ENCODE measurements around the gene CACNA2D1. TPM values are rescaled to one million over a fixed set of nuclear protein-coding genes. Genes with fewer than 3 reads are reported as not detected.

The CACNA2D1 gene
- total RNA-seq, 3 donors from 2014 or later (not counting 1 experiment from before 2014, with no cell fraction given) = not detected

DNA sequence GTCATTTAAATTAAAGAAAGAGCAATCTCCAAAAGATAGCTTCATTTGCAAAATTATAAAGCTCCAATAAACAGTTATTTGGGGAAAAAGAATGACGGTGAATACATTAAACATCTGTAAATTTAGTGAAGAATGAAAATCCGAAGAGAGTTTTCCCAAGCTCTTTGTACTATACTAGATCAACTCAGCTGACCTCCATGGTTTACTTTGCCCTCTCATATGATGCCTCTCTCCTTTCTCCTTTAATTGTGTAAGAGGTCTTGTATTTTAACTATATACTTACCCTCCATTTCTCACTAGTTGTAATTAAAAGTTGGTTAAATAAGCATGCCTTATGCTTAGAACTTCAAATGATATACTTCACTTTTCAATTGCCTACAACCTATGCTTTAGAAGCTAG is 125.8 kb downstream of the CACNA2D1 start:
- no peak overlapping the region for H3K4me3 ChIP-seq (ENCODE audit: low read length)
- ATAC-seq (no peak), DNase-seq (no peak)
- no peaks in the 10 kb centered on the region for H3K27me3 ChIP-seq (ENCODE audit: control insufficient read depth, insufficient read depth, low read length)
- H3K9me3 ChIP-seq (ENCODE audit: control insufficient read depth, insufficient read depth, low read length) = no peaks in the 10 kb centered on the region
- H3K4me1 Mint-ChIP-seq = no peaks in the 10 kb centered on the region
- H3K4me1 ChIP-seq (ENCODE audit: control insufficient read depth, insufficient read depth, low read length) = no peaks in the 10 kb centered on the region
- H3K27ac Mint-ChIP-seq = no peak overlapping the region
- no peaks in the 10 kb centered on the region for H3K36me3 ChIP-seq (ENCODE audit: control insufficient read depth, insufficient read depth, low read length)
- H3K9me3 Mint-ChIP-seq = peaks cover 10 to 14% of the 10 kb centered on the region in 2 donors
- H3K36me3 Mint-ChIP-seq = no peaks in the 10 kb centered on the region
- H3K27ac ChIP-seq (ENCODE audit: low read length) = no peak overlapping the region
- H3K27me3 Mint-ChIP-seq (ENCODE audit: low read depth in 2 of 2) = no peaks in the 10 kb centered on the region
- 100% methylated on average over 1 of the region's 2 CpGs for WGBS (ENCODE audit: insufficient coverage)
- intact Hi-C loops (cut with micrococcal nuclease) = no loop called here
- H3K4me3 Mint-ChIP-seq = no peak overlapping the region
- TF ChIP-seq, protein P1, sequence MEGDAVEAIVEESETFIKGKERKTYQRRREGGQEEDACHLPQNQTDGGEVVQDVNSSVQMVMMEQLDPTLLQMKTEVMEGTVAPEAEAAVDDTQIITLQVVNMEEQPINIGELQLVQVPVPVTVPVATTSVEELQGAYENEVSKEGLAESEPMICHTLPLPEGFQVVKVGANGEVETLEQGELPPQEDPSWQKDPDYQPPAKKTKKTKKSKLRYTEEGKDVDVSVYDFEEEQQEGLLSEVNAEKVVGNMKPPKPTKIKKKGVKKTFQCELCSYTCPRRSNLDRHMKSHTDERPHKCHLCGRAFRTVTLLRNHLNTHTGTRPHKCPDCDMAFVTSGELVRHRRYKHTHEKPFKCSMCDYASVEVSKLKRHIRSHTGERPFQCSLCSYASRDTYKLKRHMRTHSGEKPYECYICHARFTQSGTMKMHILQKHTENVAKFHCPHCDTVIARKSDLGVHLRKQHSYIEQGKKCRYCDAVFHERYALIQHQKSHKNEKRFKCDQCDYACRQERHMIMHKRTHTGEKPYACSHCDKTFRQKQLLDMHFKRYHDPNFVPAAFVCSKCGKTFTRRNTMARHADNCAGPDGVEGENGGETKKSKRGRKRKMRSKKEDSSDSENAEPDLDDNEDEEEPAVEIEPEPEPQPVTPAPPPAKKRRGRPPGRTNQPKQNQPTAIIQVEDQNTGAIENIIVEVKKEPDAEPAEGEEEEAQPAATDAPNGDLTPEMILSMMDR (IDR thresholded peaks at IDR 0.05) = no peak

DNA sequence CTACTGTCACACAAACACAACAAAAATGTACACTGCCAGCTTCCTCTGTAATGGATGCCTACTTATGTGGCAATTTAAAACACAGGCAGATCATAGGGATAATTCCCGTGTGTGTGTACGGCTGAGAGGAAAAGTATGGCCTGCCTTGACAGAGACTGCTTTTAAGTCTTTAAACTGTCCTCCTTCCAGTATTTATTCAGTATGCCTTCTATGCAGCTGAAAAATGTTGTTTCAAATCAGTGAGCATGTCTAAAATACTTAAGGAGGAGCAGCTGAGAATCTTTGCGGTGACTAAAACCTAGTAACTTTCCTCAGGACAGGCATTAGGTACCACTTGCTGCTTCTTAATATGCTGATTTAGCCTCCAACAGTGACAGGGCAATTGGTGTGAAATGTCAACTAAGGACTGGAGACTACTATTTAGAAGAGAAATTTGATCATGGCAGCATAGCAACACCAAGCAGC is 126.3 kb downstream of the CACNA2D1 start:
- TF ChIP-seq, protein P1 (IDR thresholded peaks at IDR 0.05) = no peak
- Mint-ChIP-seq H3K4me3 (no peak overlapping the region), H3K4me1 (no peaks in the 10 kb centered on the region), H3K36me3 (no peaks in the 10 kb centered on the region), H3K27me3 (ENCODE audit: low read depth in 2 of 2) (no peaks in the 10 kb centered on the region), H3K27ac (no peak overlapping the region), H3K9me3 (peaks cover 10 to 14% of the 10 kb centered on the region in 2 donors)
- no peak for ATAC-seq
- H3K4me1 ChIP-seq (ENCODE audit: control insufficient read depth, insufficient read depth, low read length) = no peaks in the 10 kb centered on the region
- no peaks in the 10 kb centered on the region for H3K9me3 ChIP-seq (ENCODE audit: control insufficient read depth, insufficient read depth, low read length)
- no peak for DNase-seq
- 100% methylated on average over 3 of the region's 3 CpGs for whole genome bisulfite sequencing (ENCODE audit: insufficient coverage)
- intact Hi-C loops (cut with micrococcal nuclease) = no loop called here
- no peaks in the 10 kb centered on the region for H3K27me3 ChIP-seq (ENCODE audit: control insufficient read depth, insufficient read depth, low read length)
- no peak overlapping the region for H3K27ac ChIP-seq (ENCODE audit: low read length)
- H3K4me3 ChIP-seq (ENCODE audit: low read length) = no peak overlapping the region
- no peaks in the 10 kb centered on the region for H3K36me3 ChIP-seq (ENCODE audit: control insufficient read depth, insufficient read depth, low read length)

DNA sequence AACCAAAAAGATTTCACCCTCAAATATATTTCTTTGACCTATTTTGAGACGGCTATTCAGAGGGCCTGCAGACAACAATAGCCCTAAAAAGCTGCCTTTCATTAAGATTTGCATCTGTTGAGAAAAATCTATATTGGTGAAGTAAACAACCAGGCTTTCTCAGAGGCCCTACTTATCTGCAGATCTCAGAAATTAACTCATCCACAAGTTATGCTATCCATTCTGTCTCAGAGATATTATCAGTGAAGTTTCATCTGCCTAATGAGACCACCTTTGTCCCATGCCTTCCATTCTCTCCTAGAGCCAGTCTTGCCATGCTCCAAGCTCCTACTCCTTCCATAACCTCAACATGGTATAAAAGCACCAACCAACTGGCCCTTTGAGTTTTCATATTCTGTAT is 130.3 kb downstream of the CACNA2D1 start:
- no peak overlapping the region for H3K27ac Mint-ChIP-seq
- no peaks in the 10 kb centered on the region for H3K4me1 Mint-ChIP-seq
- no peak overlapping the region for H3K27ac ChIP-seq (ENCODE audit: low read length)
- peaks cover 5 to 9% of the 10 kb centered on the region in 2 donors for H3K9me3 Mint-ChIP-seq
- no peaks in the 10 kb centered on the region for H3K36me3 Mint-ChIP-seq
- no peaks in the 10 kb centered on the region for H3K36me3 ChIP-seq (ENCODE audit: control insufficient read depth, insufficient read depth, low read length)
- no peaks in the 10 kb centered on the region for H3K27me3 ChIP-seq (ENCODE audit: control insufficient read depth, insufficient read depth, low read length)
- DNase-seq (no peak), ATAC-seq (no peak)
- H3K4me3 ChIP-seq (ENCODE audit: low read length) = no peak overlapping the region
- H3K27me3 Mint-ChIP-seq (ENCODE audit: low read depth in 2 of 2) = no peaks in the 10 kb centered on the region
- no peak overlapping the region for H3K4me3 Mint-ChIP-seq
- intact Hi-C loops (cut with micrococcal nuclease) = no loop called here
- H3K4me1 ChIP-seq (ENCODE audit: control insufficient read depth, insufficient read depth, low read length) = no peaks in the 10 kb centered on the region
- TF ChIP-seq, protein P1 (IDR thresholded peaks at IDR 0.05) = no peak
- H3K9me3 ChIP-seq (ENCODE audit: control insufficient read depth, insufficient read depth, low read length) = no peaks in the 10 kb centered on the region
- WGBS (ENCODE audit: insufficient coverage) = no CpG with 5 or more reads among the region's 1 CpG

DNA sequence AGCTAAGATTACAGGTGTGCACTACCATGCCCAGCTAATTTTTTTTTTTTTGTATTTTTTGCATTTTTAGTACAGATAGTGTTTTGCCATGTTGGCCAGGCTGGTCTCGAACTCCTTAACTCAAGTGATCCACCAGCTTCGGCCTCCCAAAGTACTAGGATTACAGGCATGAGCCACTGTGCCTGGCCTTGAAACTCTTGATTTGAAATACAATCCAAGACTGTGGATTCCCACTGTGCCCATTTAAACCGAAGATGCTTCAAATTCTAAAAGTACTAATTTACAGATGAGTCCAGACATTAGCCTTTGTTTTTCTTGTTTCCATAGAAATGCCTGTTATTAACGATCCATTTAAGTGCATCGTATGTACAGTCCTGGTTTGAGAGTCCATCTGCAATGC is 130.9 kb downstream of the CACNA2D1 start:
- Histone ChIP-seq H3K4me3 (ENCODE audit: low read length) (no peak overlapping the region), H3K36me3 (ENCODE audit: control insufficient read depth, insufficient read depth, low read length) (no peaks in the 10 kb centered on the region), H3K4me1 (ENCODE audit: control insufficient read depth, insufficient read depth, low read length) (no peaks in the 10 kb centered on the region), H3K9me3 (ENCODE audit: control insufficient read depth, insufficient read depth, low read length) (no peaks in the 10 kb centered on the region), H3K27me3 (ENCODE audit: control insufficient read depth, insufficient read depth, low read length) (no peaks in the 10 kb centered on the region), H3K27ac (ENCODE audit: low read length) (no peak overlapping the region)
- ATAC-seq (no peak), DNase-seq (no peak)
- TF ChIP-seq, protein P1 (IDR thresholded peaks at IDR 0.05) = no peak
- Mint-ChIP-seq H3K4me1 (no peaks in the 10 kb centered on the region), H3K9me3 (peaks cover 7 to 9% of the 10 kb centered on the region in 2 donors), H3K4me3 (no peak overlapping the region), H3K27me3 (ENCODE audit: low read depth in 2 of 2) (no peaks in the 10 kb centered on the region), H3K27ac (no peak overlapping the region), H3K36me3 (no peaks in the 10 kb centered on the region)
- 85% methylated on average over 5 of the region's 5 CpGs for WGBS (ENCODE audit: insufficient coverage)
- intact Hi-C loops (cut with micrococcal nuclease) = no loop called here
